Tibial artery (tissue), 4 donors: ENCODE results near the gene RELT.

ENCODE experiments used
- DNase-seq, 2 donors: peaks; one replicate each; pipeline ENCODE4 v3.0.0-alpha.2; 2019
- H3K27ac ChIP-seq, 2 donors: fragments of 200-600 bp; sonication (generic) in 1 of 2; 1 replicate in 1 of 2; 2 replicates in 1 of 2; pipeline ENCODE4 v1.5.1; 2018 to 2019; ENCODE audit warnings: mild to moderate bottlenecking in 1 of 2
- H3K27me3 ChIP-seq, 2 donors: fragments of 200-600 bp; sonication (generic) in 1 of 2; one replicate each; pipeline versions ENCODE4 v1.5.1 to v1.6.0; 2016 to 2019
- H3K36me3 ChIP-seq, 3 donors: fragments of 200-600 bp; sonication (generic) in 2 of 3; one replicate each; pipeline ENCODE4 v1.5.1; 2016 to 2019; ENCODE audit warnings: mild to moderate bottlenecking in 2 of 3
- H3K4me1 ChIP-seq, 4 donors: fragments of 200-600 bp; sonication (generic) in 2 of 4; 1 replicate in 3 of 4; 2 replicates in 1 of 4; pipeline ENCODE4 v1.5.1; 2016 to 2019
- H3K4me3 ChIP-seq, 2 donors: fragments of 200-600 bp; sonication (generic) in 1 of 2; 1 replicate in 1 of 2; 2 replicates in 1 of 2; pipeline ENCODE4 v1.5.1; 2018 to 2019; ENCODE audit warnings: mild to moderate bottlenecking in 2 of 2
- H3K9me3 ChIP-seq, 3 donors: fragments of 200-600 bp; sonication (generic) in 1 of 3; one replicate each; pipeline ENCODE4 v1.5.1; 2016 to 2019
- CTCF ChIP-seq, 2 experiments: fragments of 200-600 bp in 1 of 2; fragments of 450-650 bp in 1 of 2; IDR thresholded peaks; one replicate each; pipeline ENCODE4 v1.5.1; 2017 to 2019; ENCODE audit warnings: antibody characterized with exemption in 2 of 2, mild to moderate bottlenecking in 1 of 2, moderate library complexity in 1 of 2
- intact Hi-C: fragments of 100-400 bp; cut with DNase I; formaldehyde crosslinking; loops from one replicate; pipeline ENCODE4 v1.15.0; 2023; ENCODE audit warnings: low total_unique reads

Gene RELT

GRCh38 chr11:73376160-73376802 lies at the start of gene RELT:
Gene RELT, plus strand, starts transcription at chr11:73376399. Its CDS starts 12,738 bp downstream, at chr11:73389137.
- DNase-seq, result peak; percentile 75 to 92
- peaks cover 0 to 39% (median 16%) of the 10 kb centered on the region in 4 donors for H3K4me1 ChIP-seq
- peak within 1 kb of the TSS; percentile 59 to 71 for H3K4me3 ChIP-seq
- no peaks in the 10 kb centered on the region for H3K27me3 ChIP-seq
- H3K36me3 ChIP-seq, result no peaks in the 10 kb centered on the region
- H3K9me3 ChIP-seq, result no peaks in the 10 kb centered on the region
- peak; percentile 95 to 96 for TF ChIP-seq CTCF (IDR thresholded peaks at IDR 0.05)
- intact Hi-C loops, result no loop called here
- H3K27ac ChIP-seq, result peak within 1 kb of the TSS; percentile 78 to 80

GRCh38 chr11:73326929-73327811 lies 49.0 kb upstream of the RELT start:
- peak overlapping the region; percentile 97 for H3K27ac ChIP-seq
- DNase-seq, result no peak
- no peak for TF ChIP-seq CTCF (IDR thresholded peaks at IDR 0.05)
- no peaks in the 10 kb centered on the region for H3K27me3 ChIP-seq
- H3K4me3 ChIP-seq, result no peak overlapping the region
- H3K4me1 ChIP-seq, result peaks cover 22 to 98% (median 94%) of the 10 kb centered on the region in 4 donors
- intact Hi-C loops, result no loop called here
- H3K36me3 ChIP-seq, result peaks cover 0 to 9% (median 0%) of the 10 kb centered on the region in 3 donors
- no peaks in the 10 kb centered on the region for H3K9me3 ChIP-seq

DNA sequence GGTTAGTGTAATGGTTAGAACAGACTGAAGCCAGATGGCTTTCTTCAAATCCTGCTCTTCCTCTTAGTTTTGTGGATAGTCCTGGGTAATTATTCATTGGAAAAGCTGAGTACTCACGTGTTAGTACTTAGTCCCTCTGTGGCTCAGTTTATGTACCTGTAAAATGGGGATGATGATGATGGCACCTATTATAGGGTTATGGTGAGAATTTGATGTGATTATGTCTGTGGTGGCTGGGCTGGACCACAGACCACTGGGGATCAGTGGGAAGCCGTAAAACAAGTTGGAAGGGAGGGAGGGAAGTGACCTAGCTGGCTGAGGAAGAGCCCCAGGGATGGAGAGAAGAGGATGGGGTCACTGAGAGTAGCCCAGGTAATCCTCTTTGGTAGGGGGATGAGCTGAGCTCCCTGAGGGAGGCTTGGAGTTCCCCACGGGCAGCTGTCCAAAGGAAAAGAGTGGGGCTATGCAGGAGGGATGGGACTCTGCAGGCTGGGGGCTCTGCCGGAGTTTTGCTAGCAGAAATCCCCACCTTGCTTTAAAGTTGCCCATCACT lies 48.3 kb upstream of the RELT start:
- peak overlapping the region; percentile 97 for H3K27ac ChIP-seq
- TF ChIP-seq CTCF (IDR thresholded peaks at IDR 0.05), result no peak
- no peak for DNase-seq
- no peak overlapping the region for H3K4me3 ChIP-seq
- H3K9me3 ChIP-seq, result no peaks in the 10 kb centered on the region
- intact Hi-C loops, result no loop called here
- H3K4me1 ChIP-seq, result peaks cover 22 to 98% (median 94%) of the 10 kb centered on the region in 4 donors
- peaks cover 0 to 9% (median 0%) of the 10 kb centered on the region in 3 donors for H3K36me3 ChIP-seq
- H3K27me3 ChIP-seq, result no peaks in the 10 kb centered on the region

DNA sequence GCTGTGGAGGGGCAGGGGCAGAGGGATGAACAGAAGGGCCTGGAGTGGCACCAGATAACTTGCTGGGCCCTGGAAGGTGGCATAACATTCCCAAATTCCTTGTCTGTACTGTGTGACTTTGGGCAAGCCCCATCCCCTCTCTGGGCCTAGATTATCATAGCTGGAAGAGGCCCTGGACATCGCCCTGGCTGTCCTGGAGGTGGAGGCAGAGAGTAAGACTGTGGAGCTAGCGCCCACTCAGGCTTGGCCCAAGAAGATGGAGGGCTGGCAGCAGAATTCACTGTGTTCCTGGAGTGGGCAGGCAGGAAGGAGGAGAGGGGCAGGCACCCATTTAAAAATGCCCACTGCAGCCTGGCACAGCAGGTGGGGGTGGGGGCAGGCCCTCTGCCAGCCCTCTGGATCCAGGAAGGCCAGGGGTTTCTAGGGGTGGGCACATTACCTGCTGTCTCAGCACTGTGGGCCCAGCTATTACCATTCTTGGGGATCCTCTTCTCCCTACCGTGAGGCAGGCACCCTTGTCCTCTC lies 45.6 kb upstream of the RELT start:
- Histone ChIP-seq H3K36me3 (peaks cover 0 to 5% (median 0%) of the 10 kb centered on the region in 3 donors), H3K9me3 (no peaks in the 10 kb centered on the region), H3K4me1 (peaks cover 13 to 98% (median 92%) of the 10 kb centered on the region in 4 donors), H3K4me3 (no peak overlapping the region), H3K27me3 (no peaks in the 10 kb centered on the region), H3K27ac (peak overlapping the region; percentile 80 to 86)
- TF ChIP-seq CTCF (IDR thresholded peaks at IDR 0.05), result peak; percentile 40 to 48
- intact Hi-C loops, result no loop called here
- DNase-seq, result no peak

DNA sequence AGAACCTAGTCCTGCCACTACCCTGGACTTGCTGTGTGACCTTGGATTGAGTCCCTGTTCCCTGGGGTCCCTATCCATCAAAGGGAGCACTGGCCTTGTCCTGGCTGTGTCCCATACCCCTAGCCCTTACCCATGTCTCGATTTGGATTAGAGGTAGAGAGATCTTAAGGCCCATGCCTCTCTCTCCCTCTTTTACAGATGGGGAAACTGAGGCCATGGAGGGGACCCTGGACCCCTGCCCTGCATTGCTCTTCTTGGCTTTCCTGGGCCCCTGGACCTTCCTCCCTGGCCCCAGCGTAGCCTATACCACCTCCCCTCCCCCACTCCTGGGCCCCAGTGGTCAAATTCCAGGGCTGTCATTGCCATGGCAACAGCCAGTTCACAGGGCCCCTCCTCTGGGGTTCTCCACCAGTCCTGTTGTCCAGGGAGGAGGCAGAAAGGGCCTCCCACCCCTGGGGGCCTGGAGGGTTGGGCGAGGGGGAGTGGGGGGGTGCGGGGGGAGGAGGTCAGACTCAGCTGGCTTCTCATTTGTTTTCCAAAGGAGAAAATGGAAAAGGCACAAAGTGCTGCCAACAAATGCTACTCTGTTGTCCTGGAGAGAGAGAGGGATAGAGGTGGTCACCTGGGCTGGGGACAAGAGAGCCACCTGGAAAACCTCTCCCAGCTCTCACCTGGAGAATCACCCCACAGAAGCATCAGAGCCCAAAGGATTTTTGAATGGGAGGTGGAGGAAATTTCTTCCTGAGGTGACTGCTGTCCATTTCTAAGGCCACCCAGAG lies 44.9 kb upstream of the RELT start:
- Histone ChIP-seq H3K4me3 (no peak overlapping the region), H3K27me3 (no peaks in the 10 kb centered on the region), H3K27ac (peak overlapping the region; percentile 80 to 86), H3K4me1 (peaks cover 13 to 98% (median 89%) of the 10 kb centered on the region in 4 donors), H3K36me3 (peaks cover 0 to 4% (median 0%) of the 10 kb centered on the region in 3 donors), H3K9me3 (no peaks in the 10 kb centered on the region)
- TF ChIP-seq CTCF (IDR thresholded peaks at IDR 0.05), result no peak
- no peak for DNase-seq
- intact Hi-C loops, result no loop called here
